IMR-90 (cell line): ENCODE measurements around the gene FBXL14. TPM values are rescaled to one million over a fixed set of nuclear protein-coding genes. Genes with fewer than 3 reads are reported as not detected.
A peak's percentile ranks its signal among the peaks of the same experiment; 100 is the strongest.

Experiments
- ATAC-seq: fragments of 200-7000 bp; cut with Tn5 transposase; 2 replicates; pipeline ENCODE4 v1.9.1; 2020; ENCODE audit warnings: low read depth, mild to moderate bottlenecking, moderate library complexity
- BruUV-seq: library from RNA; stranded (reverse); fragments of 400-500 nt; replicated peaks from 2 replicates; lab custom pipeline; 2021; lab: Mats Ljungman, UMichigan
- CTCF ChIA-PET: fragments of 300-600 bp; formaldehyde crosslinking; extraction: SDS; loops from one replicate; lab custom pipeline; 2021; ENCODE audit warnings: antibody characterized with exemption; lab: Yijun Ruan, JAX
- POLR2A ChIA-PET: fragments of 300-600 bp; sonication (Branson Sonifier 250); formaldehyde crosslinking; loops from one replicate; lab custom pipeline; 2022; ENCODE audit warnings: antibody characterized with exemption; ENCODE audit not compliant: unreplicated experiment; lab: Charles Lee
- DNase-seq: peaks from one replicate; pipeline ENCODE4 v3.0.0; 2013
- H2AFZ ChIP-seq: replicated peaks from 2 replicates; pipeline ENCODE3; 2013; ENCODE audit warnings: low read length, mild to moderate bottlenecking; ENCODE audit not compliant: poor library complexity
- H2AK5ac ChIP-seq: 2 replicates; pipeline ENCODE4 v1.6.1; 2013; ENCODE audit warnings: low read depth, low read length, inconsistent platforms
- H2AK9ac ChIP-seq: replicated peaks from 2 replicates; pipeline ENCODE3; 2013; ENCODE audit warnings: mild to moderate bottlenecking, low read depth, low read length, moderate library complexity; ENCODE audit not compliant: poor library complexity
- H2BK120ac ChIP-seq: 2 replicates; pipeline ENCODE4 v1.6.1; 2013; ENCODE audit warnings: low read depth, low read length, inconsistent platforms
- H2BK15ac ChIP-seq: 3 replicates; pipeline ENCODE4 v1.6.1; 2013; ENCODE audit warnings: low read depth, low read length, inconsistent platforms
- H2BK20ac ChIP-seq: 2 replicates; pipeline ENCODE4 v1.6.1; 2013; ENCODE audit warnings: low read depth, mild to moderate bottlenecking, inconsistent platforms, low read length, moderate library complexity
- H2BK5ac ChIP-seq: 2 replicates; pipeline ENCODE4 v1.6.1; 2013; ENCODE audit warnings: mild to moderate bottlenecking, low read depth, low read length, inconsistent platforms; ENCODE audit not compliant: poor library complexity, severe bottlenecking
- H3K14ac ChIP-seq: replicated peaks from 2 replicates; pipeline ENCODE4 v1.6.1; 2013; ENCODE audit warnings: low read depth, low read length, inconsistent platforms
- H3K18ac ChIP-seq: 2 replicates; pipeline ENCODE4 v1.6.1; 2013; ENCODE audit warnings: low read depth, low read length, control low read depth
- H3K23ac ChIP-seq: 2 replicates; pipeline ENCODE4 v1.6.1; 2013; ENCODE audit warnings: low read depth, low read length, inconsistent platforms
- H3K27ac ChIP-seq: 2 replicates; pipeline ENCODE4 v1.5.1; 2013; ENCODE audit warnings: mild to moderate bottlenecking, control low read depth, low read length; ENCODE audit not compliant: insufficient read depth
- H3K27me3 ChIP-seq: 2 replicates; pipeline ENCODE4 v1.6.1; 2013; ENCODE audit warnings: low read length; ENCODE audit not compliant: control insufficient read depth, insufficient read depth
- H3K36me3 ChIP-seq: 2 replicates; pipeline ENCODE4 v1.6.1; 2013; ENCODE audit warnings: low read length, mixed read lengths; ENCODE audit not compliant: control insufficient read depth, insufficient read depth
- H3K4ac ChIP-seq: 2 replicates; pipeline ENCODE4 v1.6.1; 2013; ENCODE audit warnings: low read depth, low read length, inconsistent platforms
- H3K4me1 ChIP-seq: 2 replicates; pipeline ENCODE4 v1.6.1; 2013; ENCODE audit warnings: low read length, mixed read lengths; ENCODE audit not compliant: control insufficient read depth, insufficient read depth
- H3K4me2 ChIP-seq: 2 replicates; pipeline ENCODE4 v1.6.1; 2013; ENCODE audit warnings: low read depth, mild to moderate bottlenecking, control low read depth, low read length, moderate library complexity
- H3K4me3 ChIP-seq: 2 replicates; pipeline ENCODE4 v1.5.1; 2013; ENCODE audit warnings: low read depth, mild to moderate bottlenecking, control low read depth, low read length, moderate library complexity; ENCODE audit not compliant: insufficient read depth
- H3K56ac ChIP-seq: 2 replicates; pipeline ENCODE4 v1.6.1; 2013; ENCODE audit warnings: low read length, inconsistent platforms; ENCODE audit not compliant: insufficient read depth; ENCODE audit errors: extremely low read depth
- H3K79me1 ChIP-seq, 2 experiments: 2 replicates each; pipeline ENCODE4 v1.6.1; 2013; ENCODE audit warnings: low read length in 2 of 2, inconsistent platforms in 1 of 2, low read depth in 1 of 2
- H3K9ac ChIP-seq: 2 replicates; pipeline ENCODE4 v1.6.1; 2013; ENCODE audit warnings: low read depth, low read length, control low read depth
- H3K9me1 ChIP-seq: 2 replicates; pipeline ENCODE4 v1.6.1; 2013; ENCODE audit warnings: low read length, inconsistent platforms; ENCODE audit not compliant: insufficient read depth
- H3K9me3 ChIP-seq: 2 replicates; pipeline ENCODE4 v1.6.1; 2013; ENCODE audit warnings: low read length; ENCODE audit not compliant: control insufficient read depth, insufficient read depth
- H4K20me1 ChIP-seq: 2 replicates; pipeline ENCODE4 v1.6.1; 2013; ENCODE audit warnings: low read length, inconsistent platforms; ENCODE audit not compliant: insufficient read depth
- H4K5ac ChIP-seq: 2 replicates; pipeline ENCODE4 v1.6.1; 2013; ENCODE audit warnings: mild to moderate bottlenecking, low read depth, low read length, control low read depth
- H4K8ac ChIP-seq, 2 experiments: 2 replicates each; pipeline ENCODE4 v1.6.1; 2013; ENCODE audit warnings: low read depth in 2 of 2, low read length in 2 of 2, control low read depth in 1 of 2, inconsistent platforms in 1 of 2
- H4K91ac ChIP-seq: 2 replicates; pipeline ENCODE4 v1.6.1; 2013; ENCODE audit warnings: low read depth, low read length, inconsistent platforms; ENCODE audit not compliant: insufficient read depth
- BHLHE40 ChIP-seq: fragments of 150-350 bp; IDR thresholded peaks from 2 replicates; pipeline ENCODE4 v1.6.1; 2016; ENCODE audit warnings: mild to moderate bottlenecking, low read depth, low read length
- CEBPB ChIP-seq: IDR thresholded peaks from 2 replicates; pipeline ENCODE4 v1.6.1; 2012; ENCODE audit warnings: low read depth, low read length, improper control_type of control experiment
- CHD1 ChIP-seq: IDR thresholded peaks from 2 replicates; pipeline ENCODE4 v1.6.1; 2012; ENCODE audit warnings: low read depth, low read length, improper control_type of control experiment
- FOS ChIP-seq: fragments of 150-350 bp; IDR thresholded peaks from 2 replicates; pipeline ENCODE4 v1.6.1; 2016; ENCODE audit warnings: low read depth, low read length
- MAFK ChIP-seq: IDR thresholded peaks from 2 replicates; pipeline ENCODE4 v1.6.1; 2012; ENCODE audit warnings: low read depth, low read length, improper control_type of control experiment
- MAZ ChIP-seq: IDR thresholded peaks from 2 replicates; pipeline ENCODE4 v1.6.1; 2012; ENCODE audit warnings: low read depth, mild to moderate bottlenecking, low read length, improper control_type of control experiment, moderate library complexity, borderline replicate concordance
- POLR2A ChIP-seq: IDR thresholded peaks from 2 replicates; pipeline ENCODE4 v1.6.1; 2012; ENCODE audit warnings: mild to moderate bottlenecking, low read depth, low read length
- RAD21 ChIP-seq: IDR thresholded peaks from 2 replicates; pipeline ENCODE4 v1.6.1; 2012; ENCODE audit warnings: low read length, improper control_type of control experiment
- RFX5 ChIP-seq: IDR thresholded peaks from 2 replicates; pipeline ENCODE4 v1.8.0; 2012; ENCODE audit warnings: low read depth, mild to moderate bottlenecking, low read length, moderate library complexity
- SMC3 ChIP-seq: fragments of 150-350 bp; IDR thresholded peaks from 2 replicates; pipeline ENCODE4 v1.6.1; 2016; ENCODE audit warnings: low read depth, mild to moderate bottlenecking, antibody characterized with exemption, low read length, moderate library complexity
- WGBS, 2 experiments: methylation state at CpG; one replicate each; pipeline versions ENCODE4 v1.1.5 to v1.1.7; 2013; ENCODE audit warnings: missing lambda C conversion rate in 2 of 2; ENCODE audit not compliant: insufficient read length in 1 of 2; ENCODE audit errors: extremely low coverage in 2 of 2; 5-methylcytosine and 5-hydroxymethylcytosine counted together
- dilution Hi-C: fragments of 300-500 bp; cut with HindIII; formaldehyde crosslinking; loops from one replicate; pipeline ENCODE4 v1.14.3; 2018; ENCODE audit warnings: low sequenced_read_pairs; ENCODE audit not compliant: unreplicated experiment
- in situ Hi-C: fragments of 300-500 bp; cut with MboI; formaldehyde crosslinking; loops from 3 replicates; pipeline ENCODE4 v1.14.3; 2019; ENCODE audit warnings: low sequenced_read_pairs, inconsistent platforms, mixed read lengths
- intact Hi-C: fragments of 100-400 bp; cut with micrococcal nuclease; formaldehyde crosslinking; loops from 2 replicates; pipeline ENCODE4 v1.10.0; 2022
- polyA plus RNA-seq, 3 experiments: library from polyadenylated mRNA; depleted of rRNA; stranded (reverse); fragments of >200 nt; gene quantifications; 2 replicates each; pipeline ENCODE4 v1.2.3, GENCODE V29; 2012; ENCODE audit warnings: low replicate concordance in 1 of 3
- total RNA-seq: library from RNA; depleted of rRNA; stranded (reverse); fragments of >200 nt; gene quantifications from 2 replicates; pipeline ENCODE4 v1.2.3, GENCODE V29; 2012
- TF ChIP-seq, protein P1 (sequence below): fragments of 150-350 bp; IDR thresholded peaks from 2 replicates; pipeline ENCODE4 v1.6.1; 2017; ENCODE audit warnings: mild to moderate bottlenecking, antibody characterized with exemption, low read length, low read depth
- TF ChIP-seq, protein P2 (sequence below): conservative IDR thresholded peaks from 2 replicates; pipeline ENCODE4 v1.5.1; 2012; ENCODE audit warnings: mild to moderate bottlenecking, low read depth, low read length, improper control_type of control experiment
- TF ChIP-seq, protein P3 (sequence below): fragments of 150-350 bp; IDR thresholded peaks from 2 replicates; pipeline ENCODE4 v1.6.1; 2016; ENCODE audit warnings: low read depth, mild to moderate bottlenecking, low read length, moderate library complexity, borderline replicate concordance

FBXL14 gene
- total and polyA plus RNA-seq, 2 of the 4 experiments (the other 2 are of a cell fraction) = 4.7 to 7.3 TPM

DNA sequence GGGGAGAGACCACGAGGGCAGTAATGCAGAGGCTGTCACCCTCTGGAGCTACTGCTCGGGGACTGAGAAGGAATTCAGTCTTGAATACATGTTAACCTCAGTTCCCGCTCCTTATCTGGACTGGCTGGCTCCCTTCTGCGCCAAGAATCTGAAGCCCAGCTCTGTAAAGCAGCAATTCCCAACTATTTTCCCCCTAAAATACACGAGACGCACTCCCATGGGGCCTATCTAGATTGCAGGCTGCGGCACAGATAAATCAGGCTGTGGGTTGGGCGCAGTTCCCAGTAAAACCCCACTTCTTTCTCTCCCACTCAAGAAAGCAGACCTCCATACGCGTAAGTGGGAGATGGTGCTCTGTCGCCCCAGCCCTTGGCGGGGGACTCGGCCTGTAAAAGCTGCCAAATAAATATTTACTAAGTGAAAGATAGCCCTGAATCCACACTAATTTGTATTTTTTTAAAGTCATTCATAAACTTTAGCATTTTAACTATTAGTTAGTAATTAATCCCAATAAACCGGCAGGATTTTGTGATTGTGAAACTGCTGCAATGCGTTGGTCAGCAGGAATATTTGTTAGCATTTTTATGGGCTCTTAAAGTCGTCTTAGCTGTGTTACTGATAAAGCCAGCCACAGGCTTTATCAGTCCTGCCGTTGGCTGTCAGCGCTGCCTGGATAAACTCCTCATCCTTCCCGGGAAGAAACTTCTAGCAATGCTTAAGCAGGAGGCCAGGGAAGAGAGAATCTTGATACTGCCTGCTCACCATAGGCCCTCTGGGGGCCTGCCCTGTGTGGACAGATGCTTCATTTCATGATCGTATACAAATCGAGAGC lies 17.8 kb downstream of the FBXL14 start:
- Histone ChIP-seq H2AK9ac (peak overlapping the region; percentile 73), H3K18ac (peak overlapping the region; percentile 40), H2AK5ac (peak overlapping the region; percentile 74), H4K91ac (peak overlapping the region; percentile 37), H4K8ac (peak overlapping the region; percentile 11 to 81; a peak in 3 of 4 replicates), H2BK20ac (peak overlapping the region; percentile 63; the same call in 1 of the 2 replicates), H2BK5ac (peak overlapping the region; percentile 67), H3K9me3 (no peaks in the 10 kb centered on the region), H2BK120ac (peak overlapping the region; percentile 85), H3K4me1 (peaks cover 30% of the 10 kb centered on the region), H3K9ac (peak overlapping the region; percentile 11), H3K14ac (peak overlapping the region; percentile 64), H3K4me2 (peak overlapping the region; percentile 75), H3K23ac (peak overlapping the region; percentile 79), H3K4me3 (peak overlapping the region; percentile 5; the same call in 1 of the 2 replicates), H4K5ac (peak overlapping the region; percentile 31), H3K27me3 (no peaks in the 10 kb centered on the region), H2AFZ (peak overlapping the region; percentile 58), H3K27ac (peak overlapping the region; percentile 78), H3K4ac (peak overlapping the region; percentile 81), H3K9me1 (peaks cover 31% of the 10 kb centered on the region), H4K20me1 (peaks cover 33% of the 10 kb centered on the region; the same call in 1 of the 2 replicates), H3K56ac (peak overlapping the region; percentile 20; the same call in 1 of the 2 replicates), H2BK15ac (peak overlapping the region; percentile 34; the same call in 1 of the 3 replicates), H3K79me1 (peaks cover 25 to 80% of the 10 kb centered on the region in 2 experiments), H3K36me3 (no peaks in the 10 kb centered on the region)
- BruUV-seq = no TSS peak
- in situ Hi-C loops (loop anchor here (25.0 kb wide), 1 partner anchor 664 kb away; no protein-coding TSS in a partner anchor), intact Hi-C loops (loop anchor here (2.0 to 5.0 kb wide), 3 partner anchors 44 to 294 kb away; no protein-coding TSS in a partner anchor), dilution Hi-C loops (no loop called here)
- POLR2A ChIA-PET = no interaction called here
- peak; percentile 68 for ATAC-seq
- DNase-seq = peak; percentile 85
- CTCF ChIA-PET = interaction anchor here (0.6 to 1.4 kb wide), 2 partner anchors 459 to 751 kb away, joined by 3 to 6 read pairs; no protein-coding TSS in a partner anchor
- WGBS, 2 experiments = 6% methylated on average over 6 of the region's 21 CpGs; no CpG with 5 or more reads in 1 of the 2 experiments
- TF ChIP-seq MAFK = peak; percentile 47
- TF ChIP-seq SMC3 = peak; percentile 17
- TF ChIP-seq, protein P1, sequence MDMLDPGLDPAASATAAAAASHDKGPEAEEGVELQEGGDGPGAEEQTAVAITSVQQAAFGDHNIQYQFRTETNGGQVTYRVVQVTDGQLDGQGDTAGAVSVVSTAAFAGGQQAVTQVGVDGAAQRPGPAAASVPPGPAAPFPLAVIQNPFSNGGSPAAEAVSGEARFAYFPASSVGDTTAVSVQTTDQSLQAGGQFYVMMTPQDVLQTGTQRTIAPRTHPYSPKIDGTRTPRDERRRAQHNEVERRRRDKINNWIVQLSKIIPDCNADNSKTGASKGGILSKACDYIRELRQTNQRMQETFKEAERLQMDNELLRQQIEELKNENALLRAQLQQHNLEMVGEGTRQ = no peak
- no peak for TF ChIP-seq RFX5
- peak; percentile 47; the same call in 1 of the 2 replicates for TF ChIP-seq BHLHE40
- no peak for TF ChIP-seq CHD1
- TF ChIP-seq, protein P2, sequence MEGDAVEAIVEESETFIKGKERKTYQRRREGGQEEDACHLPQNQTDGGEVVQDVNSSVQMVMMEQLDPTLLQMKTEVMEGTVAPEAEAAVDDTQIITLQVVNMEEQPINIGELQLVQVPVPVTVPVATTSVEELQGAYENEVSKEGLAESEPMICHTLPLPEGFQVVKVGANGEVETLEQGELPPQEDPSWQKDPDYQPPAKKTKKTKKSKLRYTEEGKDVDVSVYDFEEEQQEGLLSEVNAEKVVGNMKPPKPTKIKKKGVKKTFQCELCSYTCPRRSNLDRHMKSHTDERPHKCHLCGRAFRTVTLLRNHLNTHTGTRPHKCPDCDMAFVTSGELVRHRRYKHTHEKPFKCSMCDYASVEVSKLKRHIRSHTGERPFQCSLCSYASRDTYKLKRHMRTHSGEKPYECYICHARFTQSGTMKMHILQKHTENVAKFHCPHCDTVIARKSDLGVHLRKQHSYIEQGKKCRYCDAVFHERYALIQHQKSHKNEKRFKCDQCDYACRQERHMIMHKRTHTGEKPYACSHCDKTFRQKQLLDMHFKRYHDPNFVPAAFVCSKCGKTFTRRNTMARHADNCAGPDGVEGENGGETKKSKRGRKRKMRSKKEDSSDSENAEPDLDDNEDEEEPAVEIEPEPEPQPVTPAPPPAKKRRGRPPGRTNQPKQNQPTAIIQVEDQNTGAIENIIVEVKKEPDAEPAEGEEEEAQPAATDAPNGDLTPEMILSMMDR = no peak
- TF ChIP-seq FOS = no peak
- TF ChIP-seq, protein P3, sequence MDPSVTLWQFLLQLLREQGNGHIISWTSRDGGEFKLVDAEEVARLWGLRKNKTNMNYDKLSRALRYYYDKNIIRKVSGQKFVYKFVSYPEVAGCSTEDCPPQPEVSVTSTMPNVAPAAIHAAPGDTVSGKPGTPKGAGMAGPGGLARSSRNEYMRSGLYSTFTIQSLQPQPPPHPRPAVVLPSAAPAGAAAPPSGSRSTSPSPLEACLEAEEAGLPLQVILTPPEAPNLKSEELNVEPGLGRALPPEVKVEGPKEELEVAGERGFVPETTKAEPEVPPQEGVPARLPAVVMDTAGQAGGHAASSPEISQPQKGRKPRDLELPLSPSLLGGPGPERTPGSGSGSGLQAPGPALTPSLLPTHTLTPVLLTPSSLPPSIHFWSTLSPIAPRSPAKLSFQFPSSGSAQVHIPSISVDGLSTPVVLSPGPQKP = no peak
- peak; percentile 90 for TF ChIP-seq CEBPB
- no peak for TF ChIP-seq POLR2A
- peak; percentile 39 for TF ChIP-seq RAD21
- TF ChIP-seq MAZ = no peak
